Measurements from ENCODE around the gene KRTAP6-2.

- no peak for TF ChIP-seq CTCF (IDR thresholded peaks at IDR 0.05)
- no peak for TF ChIP-seq POLR2A (IDR thresholded peaks at IDR 0.05)
Measured at GRCh38 chr21:30638686-30639085, 40.0 kb upstream of the KRTAP6-2 start.
